GM18499 (cell line): ENCODE measurements around the gene UPK3A.

Experiments used
- ATAC-seq: cut with Tn5 transposase; IDR thresholded peaks from one replicate; pipeline ENCODE4 v1.9.1; 2021; ENCODE audit warnings: moderate number of reproducible peaks; ENCODE audit not compliant: insufficient read depth, unreplicated experiment

The UPK3A gene

GRCh38 chr22:45306139-45306538, 21.4 kb downstream of the UPK3A start:
- no peak for ATAC-seq

DNA sequence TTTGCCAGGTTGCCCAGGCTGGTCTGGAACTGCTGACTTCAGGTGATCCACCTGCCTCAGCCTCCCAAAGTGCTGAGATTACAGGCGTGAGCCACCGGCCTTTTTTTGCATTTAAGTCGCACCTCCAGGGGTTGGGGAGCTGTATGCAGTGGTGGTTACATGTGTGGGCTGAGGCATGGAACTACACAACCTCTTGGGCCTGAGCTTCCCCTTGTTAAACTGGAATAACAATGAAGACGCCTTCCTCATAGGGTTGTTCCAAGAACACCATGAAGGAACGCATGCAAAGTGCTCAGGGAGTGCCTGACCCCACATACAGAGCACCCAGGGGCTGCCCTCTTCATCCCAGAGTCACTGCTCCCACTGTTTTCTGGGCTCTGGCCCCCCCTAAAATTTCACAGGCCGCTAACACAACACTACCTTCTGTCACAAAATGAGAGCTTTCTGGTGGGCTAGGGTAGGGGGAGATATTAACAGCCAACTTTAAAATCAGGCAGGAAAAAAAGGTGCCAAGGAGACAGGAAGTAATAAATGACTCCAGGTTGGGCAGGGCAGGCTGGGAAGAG, 23.7 kb downstream of the UPK3A start:
- no peak for ATAC-seq

GRCh38 chr22:45308957-45309421, 24.2 kb downstream of the UPK3A start:
- no peak for ATAC-seq

GRCh38 chr22:45309422-45310227, 24.9 kb downstream of the UPK3A start, which contains the start of gene FAM118A:
Gene FAM118A, plus strand, starts transcription at chr22:45309934. Its CDS starts 12,446 bp downstream, at chr22:45322380.
- ATAC-seq = peak; percentile 48

GRCh38 chr22:45310331-45310976, 25.7 kb downstream of the UPK3A start:
- ATAC-seq = no peak

- ATAC-seq = no peak
Measured at GRCh38 chr22:45310977-45311531, 26.3 kb downstream of the UPK3A start.

DNA sequence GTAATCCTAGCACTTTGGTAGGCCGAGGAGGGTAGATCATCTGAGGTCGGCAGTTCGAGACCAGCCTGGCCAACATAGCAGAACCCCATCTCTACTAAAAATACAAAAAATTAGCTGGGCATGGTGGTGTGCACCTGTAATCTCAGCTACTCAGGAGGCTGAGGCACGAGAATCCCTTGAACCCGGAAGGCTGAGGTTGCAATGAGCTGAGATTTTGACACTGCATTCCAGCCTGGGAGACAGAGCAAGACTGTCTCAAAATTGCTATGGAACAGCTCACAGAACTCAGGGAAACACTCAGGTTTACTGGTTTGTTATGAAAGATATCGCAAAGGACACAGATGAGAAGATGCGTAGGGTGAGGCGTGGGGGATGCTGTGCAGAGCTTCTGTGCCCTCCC, 27.7 kb downstream of the UPK3A start:
- no peak for ATAC-seq

DNA sequence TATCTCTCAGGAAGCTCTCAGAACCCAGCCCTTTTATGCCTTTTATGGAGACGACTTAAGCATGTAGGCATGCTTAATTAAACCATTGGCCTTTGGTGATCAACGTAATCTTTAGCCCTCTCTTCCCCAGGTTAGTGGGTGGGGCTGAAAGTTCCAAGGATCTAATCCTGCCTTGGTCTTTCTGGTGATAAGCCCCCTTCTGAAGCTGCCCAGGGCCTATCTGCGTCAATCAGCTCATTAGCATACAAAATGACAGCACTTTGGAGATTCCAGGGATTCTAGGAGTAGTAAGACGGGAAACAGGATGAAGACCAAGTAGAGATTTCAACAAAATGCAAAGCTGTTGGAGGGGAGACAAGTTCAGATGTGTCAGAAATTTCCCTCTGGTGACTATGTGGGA, 28.1 kb downstream of the UPK3A start:
- ATAC-seq = no peak

DNA sequence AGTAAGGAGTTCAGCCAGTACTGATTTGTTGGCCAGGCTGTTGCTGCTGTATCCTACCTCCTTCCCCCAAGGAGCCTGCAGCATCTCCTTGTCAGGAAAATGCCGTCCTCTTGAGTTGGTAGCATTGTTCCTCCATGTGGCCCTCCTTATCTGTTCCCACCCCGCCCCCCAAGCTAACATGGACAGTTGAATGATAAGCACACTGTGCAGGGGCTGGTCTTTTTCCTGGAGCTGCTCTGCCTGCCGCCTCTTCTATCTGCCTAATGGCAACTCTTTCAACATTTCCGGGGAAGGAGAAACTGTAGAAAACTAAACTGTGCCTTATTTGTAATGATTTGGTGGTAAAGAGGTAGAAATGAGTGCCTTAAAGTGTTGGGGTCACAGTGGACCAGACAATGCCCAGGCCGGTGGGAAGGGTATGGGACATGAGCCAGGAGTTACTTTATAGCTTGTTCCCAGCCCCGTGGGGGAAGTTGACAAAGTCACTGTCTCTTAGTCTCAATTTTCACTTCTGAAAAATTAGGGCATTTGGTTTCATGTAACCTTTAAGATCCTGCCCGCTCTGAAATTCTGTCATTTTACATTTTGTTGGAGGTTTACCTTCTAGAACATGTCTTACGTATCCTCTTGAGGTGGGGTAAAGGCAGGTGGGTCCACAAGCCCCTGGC, 29.4 kb downstream of the UPK3A start:
- no peak for ATAC-seq

DNA sequence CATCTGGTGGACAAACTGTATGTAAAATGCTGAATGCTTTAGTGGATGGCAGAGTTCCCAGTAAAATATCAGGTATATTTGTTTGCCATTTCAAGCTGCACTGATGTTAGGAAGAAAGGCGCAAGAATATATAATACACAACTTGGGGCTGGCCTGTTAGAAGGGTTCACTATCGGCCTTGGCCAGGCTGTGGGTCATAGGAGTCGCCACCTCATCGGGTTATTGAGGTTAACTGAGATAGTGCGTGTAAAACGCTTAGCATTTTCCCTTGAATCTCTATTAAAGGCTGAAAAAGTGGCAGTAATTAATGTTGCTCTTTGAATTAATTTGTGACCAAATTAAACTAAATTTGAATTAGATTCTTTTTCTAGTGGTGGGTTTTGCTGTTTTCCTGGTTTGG, 30.0 kb downstream of the UPK3A start:
- ATAC-seq = no peak

- ATAC-seq = no peak
Measured at GRCh38 chr22:45316796-45317526, 32.2 kb downstream of the UPK3A start.

GRCh38 chr22:45317551-45318167, 32.9 kb downstream of the UPK3A start:
- no peak for ATAC-seq

- ATAC-seq = no peak
Measured at GRCh38 chr22:45318168-45318557, 33.4 kb downstream of the UPK3A start.

DNA sequence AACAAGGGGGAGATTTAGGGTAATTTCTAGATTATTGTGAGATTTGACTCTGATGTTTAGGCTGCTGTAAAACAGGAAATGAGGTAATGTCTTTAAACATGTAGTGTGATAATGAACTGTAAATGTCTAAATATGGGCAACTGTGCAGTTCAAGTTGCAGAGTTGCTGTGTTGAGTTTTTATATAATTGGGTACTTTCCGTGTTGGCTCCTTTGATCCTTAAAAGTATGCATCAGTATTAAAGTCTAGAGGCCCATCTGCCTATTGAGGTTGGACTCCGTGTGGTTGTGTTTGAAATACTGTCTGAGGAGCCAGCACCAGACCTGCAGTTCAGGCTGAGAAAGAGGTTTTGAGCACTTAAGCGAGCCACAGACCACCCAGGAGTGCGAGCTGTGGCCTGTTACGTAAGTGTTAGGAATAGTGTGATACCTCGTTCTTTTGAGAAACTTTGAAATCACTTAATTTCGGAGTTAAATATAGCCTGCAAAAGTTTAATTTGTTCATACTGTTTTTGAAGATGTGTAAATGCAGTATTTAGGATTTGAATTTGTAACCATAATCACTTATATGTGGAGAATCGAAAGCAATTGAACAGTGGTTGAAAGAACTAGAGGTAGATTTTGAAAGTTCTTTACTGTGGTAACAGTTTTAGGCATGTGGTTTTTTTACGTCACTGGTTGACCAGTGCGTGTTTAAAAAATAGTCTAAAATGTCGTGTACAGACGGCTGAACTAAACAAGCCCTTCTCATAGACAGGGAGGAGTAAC, 34.0 kb downstream of the UPK3A start:
- no peak for ATAC-seq

GRCh38 chr22:45319324-45319685, 34.6 kb downstream of the UPK3A start:
- ATAC-seq = no peak

DNA sequence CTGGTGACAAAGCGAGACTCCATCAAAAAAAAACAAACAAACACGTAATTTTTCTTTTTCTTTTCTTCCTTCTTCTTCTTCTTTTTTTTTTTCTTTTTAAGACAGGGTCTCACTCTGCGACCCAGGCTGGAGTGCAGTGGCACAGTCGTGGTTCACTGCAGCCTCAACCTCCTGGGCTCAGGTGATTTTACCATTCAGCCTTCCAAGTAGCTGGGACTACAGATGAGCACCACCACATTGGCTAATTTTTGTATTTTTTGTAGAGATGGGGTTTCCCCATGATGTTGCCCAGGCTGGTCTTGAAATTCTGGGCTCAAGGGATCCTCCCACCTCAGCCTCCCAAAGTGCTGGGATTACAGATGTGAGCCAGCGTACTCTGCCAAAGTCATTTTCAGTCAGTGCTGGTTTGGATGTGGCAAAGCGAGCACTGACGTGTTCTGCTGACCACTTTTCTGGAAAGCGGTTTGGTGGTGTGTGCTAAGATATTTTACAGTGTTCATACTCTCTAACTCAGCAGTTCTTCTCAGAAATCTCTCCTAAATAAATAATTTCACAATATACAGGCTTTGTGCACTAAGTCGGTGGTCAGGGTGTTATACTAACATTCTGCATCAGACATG, 35.7 kb downstream of the UPK3A start:
- no peak for ATAC-seq

DNA sequence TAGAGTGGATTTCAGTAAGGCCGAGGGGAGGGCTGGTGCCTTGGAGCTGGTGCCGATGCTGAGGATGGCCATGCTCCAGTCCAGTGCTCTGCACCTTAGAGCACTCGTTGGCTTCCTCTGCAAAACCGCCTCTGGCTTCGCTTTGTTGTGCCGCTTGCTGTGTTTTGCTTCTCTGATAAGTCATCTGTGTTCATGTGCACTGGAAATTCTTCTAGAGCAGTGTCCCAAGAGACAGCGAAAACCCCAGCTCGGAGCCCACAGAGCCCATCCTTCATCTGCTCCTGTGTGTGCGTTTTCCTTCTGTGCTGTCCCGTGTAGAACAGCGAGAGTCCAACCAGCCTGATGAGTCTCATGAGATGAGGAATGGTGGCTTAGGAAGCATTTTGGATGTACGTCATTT, 37.1 kb downstream of the UPK3A start:
- ATAC-seq = no peak

GRCh38 chr22:45322873-45323525, 38.2 kb downstream of the UPK3A start:
- no peak for ATAC-seq
